Stimulated activated CD8-positive, alpha-beta memory T cell treated with anti-CD3 and anti-CD28 coated beads, Interleukin-2, amount 100 ng/mL, for 1 hour (primary cell): ENCODE measurements around the gene AKAP13.

Experiments
- DNase-seq, 2 donors: peaks; one replicate each; pipeline ENCODE4 v3.0.0-alpha.2; 2020; ENCODE audit warnings: low read depth in 2 of 2

Gene AKAP13

DNA sequence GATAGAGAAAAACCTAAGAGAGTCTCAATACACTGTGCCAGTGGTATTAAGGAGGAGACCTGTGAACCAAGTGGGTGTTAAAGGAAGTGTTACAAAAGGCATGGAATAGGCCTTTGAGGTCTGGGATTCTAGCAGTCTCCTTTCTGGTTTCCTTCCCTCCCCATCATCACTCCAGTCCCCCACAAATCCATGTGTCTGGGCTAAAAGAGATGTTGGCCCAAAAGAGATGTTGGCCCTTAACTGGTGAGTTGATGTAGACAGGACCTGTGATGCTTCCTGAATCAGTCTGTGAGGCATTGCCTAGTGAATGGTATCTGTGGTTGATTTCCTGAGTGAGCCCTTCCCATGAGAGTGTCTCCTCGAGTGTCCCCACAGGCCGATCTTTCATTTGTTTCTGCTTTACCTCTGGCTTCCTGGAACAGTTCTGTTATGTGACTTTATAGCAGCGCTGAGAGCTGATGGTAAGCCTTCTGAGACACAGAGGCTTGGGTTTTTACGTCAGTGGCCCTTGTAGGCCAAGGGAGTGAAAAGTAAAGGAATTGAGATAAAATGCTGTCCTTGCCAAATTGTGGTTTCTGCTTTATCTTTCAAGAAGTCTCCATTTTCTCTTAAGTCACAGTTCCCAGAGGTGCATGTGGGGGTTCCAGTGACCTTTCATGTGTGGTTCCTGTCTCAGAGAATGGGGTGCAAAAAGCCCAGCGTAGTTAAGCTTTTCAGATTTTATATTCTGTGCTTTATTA is 326.5 kb downstream of the AKAP13 start:
- DNase-seq: no peak

GRCh38 chr15:85707519-85708338 is 327.3 kb downstream of the AKAP13 start:
- no peak for DNase-seq

- DNase-seq: no peak
Observed at GRCh38 chr15:85708402-85708941, 328.1 kb downstream of the AKAP13 start.

GRCh38 chr15:85709250-85709649 is 328.8 kb downstream of the AKAP13 start:
- DNase-seq: no peak

- DNase-seq: no peak
Observed at GRCh38 chr15:85710340-85710842, 330.0 kb downstream of the AKAP13 start.

GRCh38 chr15:85711580-85712192 is 331.3 kb downstream of the AKAP13 start:
- DNase-seq: no peak

DNA sequence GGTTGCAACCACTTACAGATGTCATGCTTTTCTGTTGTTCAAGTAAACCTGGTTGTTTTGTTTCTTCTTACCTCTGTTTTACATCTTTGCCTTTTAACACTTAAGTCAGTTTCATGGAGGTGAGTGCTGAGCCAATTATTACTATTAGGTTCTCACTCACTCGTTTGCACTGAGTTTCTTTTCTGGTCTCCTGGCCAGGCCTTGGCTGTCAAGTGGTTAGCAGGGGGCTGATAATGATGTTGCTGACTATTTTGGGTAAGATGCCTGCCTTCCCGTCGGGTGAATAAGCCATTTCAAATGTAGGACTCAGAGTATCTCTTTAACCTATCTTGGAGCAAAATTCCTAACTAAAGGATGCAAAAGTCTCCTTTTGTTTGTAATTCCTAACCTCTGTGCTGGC is 335.9 kb downstream of the AKAP13 start:
- DNase-seq: no peak

DNA sequence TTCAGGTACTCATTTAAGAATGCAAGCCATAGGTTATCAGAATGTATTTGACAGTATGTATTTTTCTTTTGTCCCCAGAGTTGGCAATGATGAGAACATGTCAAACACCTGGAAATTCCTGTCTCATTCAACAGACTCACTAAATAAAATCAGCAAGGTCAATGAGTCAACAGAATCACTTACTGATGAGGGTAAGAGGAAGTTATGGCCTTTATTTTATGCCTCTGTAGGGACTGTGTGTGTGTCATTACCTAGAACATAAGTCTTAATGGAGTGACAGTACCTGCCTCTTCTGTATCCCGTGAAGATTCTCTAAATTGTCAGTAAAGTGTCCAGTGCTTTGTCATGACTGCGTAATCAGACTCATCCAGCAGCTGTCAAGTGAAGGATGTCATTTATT is 336.8 kb downstream of the AKAP13 start:
- no peak for DNase-seq

DNA sequence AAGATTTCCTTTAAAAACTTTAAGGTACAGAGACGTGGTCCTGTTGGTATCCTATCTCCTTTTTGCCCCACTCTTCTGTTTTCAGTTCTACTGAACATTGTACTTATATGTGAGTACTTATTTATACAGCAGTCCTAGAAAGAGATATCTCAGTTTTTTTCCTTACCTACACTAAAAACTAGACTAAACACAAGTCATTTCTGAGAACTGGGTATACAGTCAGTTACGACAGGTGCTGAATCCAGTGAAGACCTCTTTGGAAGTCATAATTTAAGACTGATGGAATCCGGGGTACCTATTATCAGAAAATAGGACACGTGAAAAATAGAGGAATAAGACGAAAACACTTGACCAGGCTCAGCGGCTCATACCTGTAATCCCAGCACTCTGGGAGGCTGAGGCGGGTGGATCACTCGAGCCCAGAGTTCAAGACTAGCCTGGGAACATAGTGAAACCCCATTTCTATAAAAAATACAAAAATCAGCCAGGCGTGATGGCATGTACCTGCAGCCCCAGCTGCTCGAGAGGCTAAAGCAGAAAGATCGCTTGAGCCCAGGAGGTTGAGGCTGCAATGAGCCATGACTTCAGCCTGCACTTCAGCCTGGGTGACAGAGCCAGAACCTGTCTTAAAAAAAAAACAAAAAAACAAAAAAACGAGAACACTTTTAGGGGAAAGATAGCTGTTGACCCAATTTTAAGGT is 338.0 kb downstream of the AKAP13 start:
- DNase-seq: no peak

- no peak for DNase-seq
Observed at GRCh38 chr15:85718981-85719380, 338.6 kb downstream of the AKAP13 start.

DNA sequence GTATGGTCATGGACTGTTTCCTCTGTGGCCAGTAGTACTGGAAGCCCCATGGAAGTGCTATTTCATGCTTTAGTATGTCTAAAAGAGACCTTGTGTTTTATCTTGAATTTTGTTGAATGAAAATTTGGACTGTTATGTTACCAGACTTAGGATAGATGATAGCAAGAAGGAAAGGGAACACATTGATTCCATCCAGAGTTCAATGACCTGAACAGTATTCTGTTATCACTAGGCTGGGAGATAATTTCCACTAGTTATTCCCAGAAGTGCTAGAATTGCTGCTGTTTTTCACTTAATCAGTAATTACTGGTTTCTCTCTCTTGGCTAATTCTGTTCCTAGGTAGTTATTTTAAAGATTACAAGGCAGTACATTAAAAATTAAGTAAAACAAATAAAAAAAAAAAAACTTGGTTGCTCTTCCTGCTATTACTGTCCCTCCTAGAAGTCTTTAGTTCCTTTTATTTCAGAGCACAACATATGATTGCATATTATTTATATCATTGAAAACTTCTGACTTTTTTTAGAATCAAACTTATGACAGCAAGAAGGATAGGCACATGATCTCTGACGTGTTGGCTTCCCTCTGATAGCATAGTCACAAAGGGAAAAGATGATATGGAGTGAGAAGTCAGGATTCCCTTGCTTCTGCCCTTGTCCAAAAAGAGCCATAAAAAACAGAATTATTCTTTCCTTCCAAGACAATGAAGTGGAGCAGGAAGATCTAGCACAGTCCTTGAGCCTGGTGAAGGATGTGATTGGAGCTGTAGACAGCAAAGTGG is 342.2 kb downstream of the AKAP13 start:
- no peak for DNase-seq

- DNase-seq: no peak
Observed at GRCh38 chr15:85723960-85724945, 343.9 kb downstream of the AKAP13 start.

- no peak for DNase-seq
Observed at GRCh38 chr15:85725019-85725418, 344.6 kb downstream of the AKAP13 start.

DNA sequence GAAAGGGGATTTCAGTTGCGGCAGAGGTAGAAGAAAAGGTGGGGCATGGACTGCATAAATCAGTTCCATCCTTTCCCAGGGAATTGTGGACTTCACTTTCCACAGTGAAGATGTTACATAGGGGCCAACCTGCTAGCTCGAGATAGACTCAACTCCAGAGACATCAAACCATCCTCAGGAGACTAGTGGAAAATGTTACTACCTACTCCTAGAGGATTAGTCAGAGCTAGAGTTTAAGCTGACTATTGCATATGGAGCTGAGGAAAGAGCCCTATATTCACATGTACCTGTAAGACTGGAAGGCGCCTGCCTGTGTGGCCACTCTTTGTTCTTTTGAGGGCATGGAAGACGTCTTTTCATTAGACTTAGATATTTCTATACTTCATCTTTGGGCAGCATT is 345.2 kb downstream of the AKAP13 start:
- no peak for DNase-seq

DNA sequence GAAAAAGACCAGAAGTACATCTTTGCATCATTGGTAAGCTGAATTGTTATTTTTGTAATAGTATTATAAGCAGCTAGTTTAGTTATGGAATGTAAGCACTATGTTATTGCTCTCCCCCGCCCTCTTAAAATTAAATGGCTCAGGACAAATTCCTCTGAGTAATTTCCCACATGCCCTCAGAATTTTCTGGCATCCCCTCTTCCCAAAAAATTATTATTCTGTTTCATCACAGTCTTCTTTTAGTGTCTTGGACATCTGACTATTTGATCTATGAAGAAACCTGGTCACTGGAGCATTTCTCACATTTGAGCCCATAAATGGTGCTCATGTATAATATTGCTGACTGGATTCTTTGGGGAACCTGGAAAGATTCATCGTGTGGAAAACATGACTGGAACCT is 346.1 kb downstream of the AKAP13 start:
- DNase-seq: no peak

DNA sequence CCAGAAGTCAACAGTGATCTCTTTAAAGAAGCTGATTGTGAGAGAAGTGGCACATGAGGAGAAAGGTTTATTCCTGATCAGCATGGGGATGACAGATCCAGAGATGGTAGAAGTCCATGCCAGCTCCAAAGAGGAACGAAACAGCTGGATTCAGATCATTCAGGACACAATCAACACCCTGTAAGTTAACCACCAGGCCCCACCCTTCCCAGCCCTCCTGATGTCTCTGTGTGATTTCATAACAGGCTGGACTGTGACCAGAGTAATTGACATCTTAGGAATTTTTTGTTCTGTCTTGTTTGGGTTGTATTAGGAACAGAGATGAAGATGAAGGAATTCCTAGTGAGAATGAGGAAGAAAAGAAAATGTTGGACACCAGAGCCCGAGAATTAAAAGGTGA is 346.7 kb downstream of the AKAP13 start:
- DNase-seq: no peak

- no peak for DNase-seq
Observed at GRCh38 chr15:85730001-85730820, 349.8 kb downstream of the AKAP13 start.

GRCh38 chr15:85733416-85733815 is 353.0 kb downstream of the AKAP13 start:
- DNase-seq: no peak

- DNase-seq: no peak
Observed at GRCh38 chr15:85737061-85737460, 356.7 kb downstream of the AKAP13 start.
